Osteocyte (in vitro differentiated cells): ENCODE measurements around the gene ATXN1. TPM values are rescaled to one million over a fixed set of nuclear protein-coding genes. Genes with fewer than 3 reads are reported as not detected.
"Not testable (repeated sequence)": the region's sequence is repeated elsewhere in the genome, so short reads cannot be mapped to it uniquely, and the experiment has no call there.

Source experiments
- DNase-seq: peaks from one replicate; pipeline ENCODE4 v3.0.0; 2021; ENCODE audit warnings: mixed read lengths; ENCODE audit not compliant: unreplicated experiment; ENCODE audit errors: extremely low spot score
- H3K27ac Mint-ChIP-seq: one replicate; pipeline ENCODE4 v1.8.0; 2021; ENCODE audit warnings: mild to moderate bottlenecking, mixed read lengths; ENCODE audit not compliant: unreplicated experiment
- H3K27me3 Mint-ChIP-seq: one replicate; pipeline ENCODE4 v1.8.0; 2021; ENCODE audit warnings: mixed read lengths; ENCODE audit not compliant: unreplicated experiment
- H3K36me3 Mint-ChIP-seq: one replicate; pipeline ENCODE4 v1.8.0; 2021; ENCODE audit warnings: mixed read lengths; ENCODE audit not compliant: unreplicated experiment
- H3K4me1 Mint-ChIP-seq: one replicate; pipeline ENCODE4 v1.8.0; 2021; ENCODE audit warnings: mixed read lengths; ENCODE audit not compliant: unreplicated experiment
- H3K4me3 Mint-ChIP-seq: one replicate; pipeline ENCODE4 v1.8.0; 2021; ENCODE audit warnings: mild to moderate bottlenecking, moderate library complexity, mixed read lengths; ENCODE audit not compliant: unreplicated experiment
- H3K9me3 Mint-ChIP-seq: one replicate; pipeline ENCODE4 v1.8.0; 2021; ENCODE audit warnings: mixed read lengths; ENCODE audit not compliant: unreplicated experiment
- CTCF ChIP-seq: fragments of 200-600 bp; sonication (generic); IDR thresholded peaks from 2 replicates; pipeline ENCODE4 v1.5.0; 2021; ENCODE audit warnings: antibody characterized with exemption, mild to moderate bottlenecking, moderate library complexity
- total RNA-seq: library from RNA; stranded (reverse); gene quantifications from 2 replicates; pipeline ENCODE4 v1.2.1, GENCODE V29; 2021

The ATXN1 gene
- total RNA-seq, 1 donor from 2014 or later = 54.4 TPM

- no peak overlapping the region for H3K27ac Mint-ChIP-seq
- H3K27me3 Mint-ChIP-seq = no peaks in the 10 kb centered on the region
- DNase-seq = no peak
- TF ChIP-seq CTCF = no peak
- no peaks in the 10 kb centered on the region for H3K4me1 Mint-ChIP-seq
- no peaks in the 10 kb centered on the region for H3K9me3 Mint-ChIP-seq
- H3K36me3 Mint-ChIP-seq = no peaks in the 10 kb centered on the region
- no peak overlapping the region for H3K4me3 Mint-ChIP-seq
These were observed 493.6 kb downstream of the ATXN1 start for GRCh38 chr6:16267428-16268263.

DNA sequence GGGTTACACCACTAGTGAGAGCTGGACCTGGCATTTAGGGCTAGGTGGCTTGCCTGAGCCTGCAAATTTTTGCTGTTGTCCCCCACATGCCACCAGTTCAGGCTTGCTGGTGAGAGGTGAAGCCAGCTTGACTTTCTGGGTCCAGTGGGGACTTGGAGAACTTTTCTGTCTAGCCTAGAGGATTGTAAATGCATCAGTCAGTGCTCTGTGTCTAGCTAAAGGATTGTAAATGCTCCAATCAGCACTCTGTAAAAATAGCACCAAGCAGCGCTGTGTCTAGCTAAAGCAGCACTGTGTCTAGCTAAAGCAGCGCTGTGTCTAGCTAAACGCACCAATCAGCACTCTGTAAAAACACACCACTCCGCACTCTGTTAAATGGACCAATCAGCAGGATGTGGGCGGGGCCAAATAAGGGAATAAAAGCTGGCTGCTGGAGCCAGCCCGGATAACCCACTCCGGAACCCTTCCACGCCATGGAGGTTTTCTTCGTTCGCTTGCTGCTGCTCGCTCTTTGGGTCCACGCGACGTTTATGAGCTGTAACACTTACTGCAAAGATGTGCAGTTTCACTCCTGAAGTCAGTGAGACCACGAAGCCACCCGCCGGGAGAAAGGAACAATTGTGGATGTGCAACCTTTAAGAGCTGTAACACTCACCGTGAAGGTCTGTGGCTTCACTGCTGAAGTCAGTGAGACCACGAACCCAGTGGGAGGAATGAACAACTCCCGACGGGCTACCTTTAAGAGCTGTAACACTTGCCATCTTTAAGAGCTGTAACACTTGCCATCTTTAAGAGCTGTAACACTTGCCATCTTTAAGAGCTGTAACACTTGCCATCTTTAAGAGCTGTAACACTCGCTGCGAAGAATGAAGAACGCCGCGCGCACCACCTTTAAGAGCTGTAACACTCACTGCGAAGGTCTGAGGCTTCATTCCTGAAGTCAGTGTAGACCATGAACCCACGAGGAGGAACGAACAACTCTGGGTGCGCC lies 495.6 kb downstream of the ATXN1 start:
- no peak for TF ChIP-seq CTCF
- Mint-ChIP-seq H3K27me3 (no peaks in the 10 kb centered on the region), H3K4me3 (no peak overlapping the region), H3K27ac (no peak overlapping the region), H3K4me1 (no peaks in the 10 kb centered on the region), H3K9me3 (no peaks in the 10 kb centered on the region), H3K36me3 (no peaks in the 10 kb centered on the region)
- DNase-seq = no peak

DNA sequence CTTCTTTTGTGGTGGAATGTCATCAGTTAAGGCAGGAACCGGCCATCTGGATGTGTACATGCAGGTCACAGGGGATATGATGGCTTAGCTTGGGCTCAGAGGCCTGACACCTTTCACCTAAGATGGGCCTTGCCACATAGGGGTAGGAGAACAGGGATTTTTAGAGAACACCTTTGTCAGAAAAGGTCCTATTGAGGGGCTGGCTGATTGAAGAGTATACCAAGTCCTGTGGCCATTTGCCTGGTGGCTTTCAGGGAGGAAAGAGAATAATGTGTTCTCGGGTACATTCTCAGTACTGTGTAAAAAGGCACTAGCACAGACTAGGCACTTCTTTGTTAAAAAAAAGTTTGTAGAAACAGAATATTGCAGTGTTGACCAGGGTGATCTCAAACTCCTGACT lies 496.5 kb downstream of the ATXN1 start:
- no peaks in the 10 kb centered on the region for H3K4me1 Mint-ChIP-seq
- H3K9me3 Mint-ChIP-seq = no peaks in the 10 kb centered on the region

DNA sequence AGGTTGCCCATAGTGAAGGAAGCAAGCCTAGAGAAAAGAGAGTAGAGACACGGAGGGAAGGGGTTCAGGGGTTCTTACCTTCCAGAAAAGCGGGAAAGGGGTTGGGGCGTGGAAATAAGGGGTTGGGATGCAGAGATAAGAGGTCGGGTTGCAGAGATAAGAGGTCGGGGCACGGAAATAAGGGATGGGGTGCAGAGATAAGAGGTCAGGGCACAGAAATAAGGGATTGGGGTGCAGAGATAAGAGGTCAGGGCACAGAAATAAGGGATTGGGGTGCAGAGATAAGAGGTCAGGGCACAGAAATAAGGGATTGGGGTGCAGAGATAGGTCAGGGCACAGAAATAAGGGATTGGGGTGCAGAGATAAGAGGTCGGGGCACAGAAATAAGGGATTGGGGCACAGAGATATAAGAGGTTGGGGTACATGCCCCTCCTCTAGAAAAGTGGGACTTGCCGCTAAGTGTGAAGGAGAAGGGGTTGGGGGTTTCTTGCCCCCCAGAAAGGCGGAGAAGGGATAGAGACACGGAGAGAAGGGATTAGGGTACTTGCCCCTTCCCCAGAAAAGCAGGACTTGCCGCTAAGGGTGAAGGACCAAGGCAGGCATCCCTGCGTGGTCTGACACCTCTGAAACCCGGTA lies 497.7 kb downstream of the ATXN1 start:
- not testable (repeated sequence) for H3K9me3 Mint-ChIP-seq, H3K36me3 Mint-ChIP-seq, DNase-seq, H3K4me3 Mint-ChIP-seq, H3K27me3 Mint-ChIP-seq, H3K4me1 Mint-ChIP-seq, H3K27ac Mint-ChIP-seq

More for the DNA sequence above, 496.5 kb downstream of the ATXN1 start:
- Mint-ChIP-seq H3K4me3 (no peak overlapping the region), H3K36me3 (no peaks in the 10 kb centered on the region), H3K27ac (no peak overlapping the region), H3K27me3 (no peaks in the 10 kb centered on the region)
- no peak for TF ChIP-seq CTCF
- DNase-seq = no peak

GRCh38 chr6:16262773-16263172 lies 498.5 kb downstream of the ATXN1 start:
- not testable (repeated sequence) for H3K36me3 Mint-ChIP-seq, H3K4me3 Mint-ChIP-seq, H3K27me3 Mint-ChIP-seq, H3K27ac Mint-ChIP-seq, DNase-seq, H3K9me3 Mint-ChIP-seq, H3K4me1 Mint-ChIP-seq

DNA sequence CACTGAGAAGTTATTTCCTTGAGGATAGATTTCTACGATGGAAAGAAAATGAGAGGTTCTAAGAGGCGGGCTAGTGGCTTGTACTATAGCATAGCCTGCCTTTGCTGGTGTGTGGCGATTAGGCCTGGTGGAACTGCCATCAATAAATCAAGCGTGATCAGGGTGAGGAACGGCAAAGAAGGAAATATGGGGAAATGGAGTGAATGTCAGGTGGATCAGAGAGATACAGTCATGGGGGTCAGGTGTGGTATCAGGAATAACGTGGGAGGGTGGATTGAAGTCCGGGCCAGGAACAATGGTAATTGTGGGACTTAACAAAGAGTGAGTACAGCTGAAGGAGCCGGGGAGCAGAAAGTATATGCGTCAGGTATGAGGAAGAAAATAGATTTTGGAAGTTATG lies 500.7 kb downstream of the ATXN1 start:
- DNase-seq, H3K4me1 Mint-ChIP-seq, H3K36me3 Mint-ChIP-seq, H3K27me3 Mint-ChIP-seq, H3K27ac Mint-ChIP-seq, H3K4me3 Mint-ChIP-seq, H3K9me3 Mint-ChIP-seq: not testable (repeated sequence)

DNA sequence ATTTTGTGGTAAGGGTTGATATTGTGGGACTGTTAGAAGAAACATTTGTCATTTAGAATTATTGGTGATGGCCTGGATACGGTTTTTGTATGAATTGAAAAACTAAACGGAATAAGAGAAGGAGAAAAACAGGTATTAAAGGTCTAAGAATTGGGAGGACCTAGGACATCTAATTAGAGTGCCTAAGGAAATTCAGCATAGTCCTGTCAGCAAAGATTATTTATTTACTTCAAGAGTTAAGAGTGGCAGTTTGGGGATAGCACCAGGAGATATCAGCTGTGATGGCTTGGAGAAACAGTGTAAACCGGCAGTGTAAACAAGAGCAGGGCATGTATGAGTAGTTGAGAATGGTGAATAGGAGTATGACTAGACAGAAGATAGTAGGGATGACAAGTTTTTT lies 501.7 kb downstream of the ATXN1 start:
- not testable (repeated sequence) for H3K4me3 Mint-ChIP-seq, H3K4me1 Mint-ChIP-seq, H3K9me3 Mint-ChIP-seq, H3K36me3 Mint-ChIP-seq, DNase-seq, H3K27ac Mint-ChIP-seq, H3K27me3 Mint-ChIP-seq
